Left renal pelvis (tissue), 4 donors: Measurements from ENCODE around the gene MINDY4B. TPM values are rescaled to one million over a fixed set of nuclear protein-coding genes. Genes with fewer than 3 reads are reported as not detected.
"Not testable (repeated sequence)": the region's sequence is repeated elsewhere in the genome, so short reads cannot be mapped to it uniquely, and the experiment has no call there.

Experiments used
- DNase-seq, 4 donors: peaks; one replicate each; pipeline ENCODE4 v3.0.0-alpha.2; 2013; ENCODE audit warnings: low read depth in 4 of 4, low spot score in 3 of 4
- polyA plus RNA-seq, 4 donors: library from polyadenylated mRNA; unstranded; fragments of 120-200 nt; gene quantifications; one replicate each; pipeline ENCODE4 v1.2.1, GENCODE V29; 2013; ENCODE audit not compliant: insufficient read length in 4 of 4

The MINDY4B gene
- polyA plus RNA-seq, 4 donors = not detected

GRCh38 chr3:150899141-150899540, 6.1 kb downstream of the MINDY4B start:
- no peak for DNase-seq

DNA sequence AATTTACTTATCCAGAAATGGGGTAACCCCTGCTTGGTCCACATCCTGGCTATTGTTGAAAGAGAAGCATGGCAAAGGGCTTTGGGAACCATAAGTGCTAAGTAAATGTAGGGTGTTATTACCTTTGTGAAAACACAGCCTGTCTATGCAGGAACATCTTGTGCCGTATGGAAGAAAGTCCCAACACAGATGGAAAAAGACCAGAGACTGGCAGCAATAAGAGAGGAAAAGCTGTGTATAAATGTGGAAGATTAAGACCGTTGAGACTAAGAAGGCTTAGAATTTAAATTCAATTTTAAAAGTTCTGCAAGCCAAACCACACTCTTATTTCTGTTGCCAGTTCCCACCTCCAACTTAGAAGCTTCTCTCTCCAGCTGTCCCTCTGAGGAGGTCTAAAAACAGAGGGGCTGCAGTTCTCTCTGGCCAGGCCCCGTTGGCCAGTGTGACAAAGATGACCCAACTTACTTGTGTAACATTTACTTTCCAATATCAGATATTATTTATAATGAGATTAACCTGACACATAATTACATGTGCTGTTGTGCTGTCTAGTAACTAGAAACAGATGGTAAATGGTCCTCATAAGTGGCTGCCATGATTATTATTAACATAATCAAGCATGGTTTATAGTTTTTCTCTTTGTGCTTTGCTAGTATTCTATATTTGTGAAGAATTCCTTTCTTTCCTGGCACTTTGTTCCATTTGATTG, 7.0 kb downstream of the MINDY4B start:
- no peak for DNase-seq

DNA sequence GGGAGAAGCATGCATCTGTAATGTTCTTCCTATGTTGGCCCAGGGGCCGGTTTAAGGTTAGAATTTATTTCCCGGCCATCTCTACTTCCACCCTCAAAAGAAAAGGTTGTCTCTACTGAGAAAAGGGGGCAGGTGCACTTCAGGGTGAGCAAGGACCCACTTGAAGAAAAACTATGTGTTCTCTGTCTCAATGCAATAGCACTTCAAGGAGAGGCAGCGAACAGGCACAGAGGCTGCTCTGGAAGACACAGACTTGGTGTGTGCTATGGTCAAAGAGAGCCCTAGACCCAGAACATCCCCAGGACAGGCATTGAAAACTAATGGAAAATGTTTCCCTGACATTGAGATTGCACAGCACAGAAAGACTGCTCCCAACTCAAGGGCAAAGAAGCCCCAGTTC, 7.6 kb downstream of the MINDY4B start:
- no peak for DNase-seq

DNA sequence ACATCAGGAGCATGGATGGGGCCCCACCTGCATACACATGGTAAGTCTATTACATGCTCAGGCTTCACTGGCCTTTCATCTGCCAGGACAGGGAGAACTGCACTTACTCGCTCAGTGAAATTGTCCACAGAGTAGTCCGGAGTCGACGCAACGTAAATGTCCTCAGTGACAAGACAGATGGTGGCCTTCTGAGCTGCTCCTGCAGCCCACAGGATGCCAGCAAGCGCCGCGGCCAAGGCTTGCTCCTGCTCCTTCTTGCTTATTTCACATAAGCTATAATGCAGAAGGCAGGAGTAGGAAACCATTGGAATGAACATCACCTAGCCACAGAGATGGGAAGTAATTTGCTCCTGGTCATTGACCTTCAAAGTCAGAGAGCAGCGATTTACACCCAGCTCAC, 14.4 kb downstream of the MINDY4B start:
- DNase-seq = no peak

DNA sequence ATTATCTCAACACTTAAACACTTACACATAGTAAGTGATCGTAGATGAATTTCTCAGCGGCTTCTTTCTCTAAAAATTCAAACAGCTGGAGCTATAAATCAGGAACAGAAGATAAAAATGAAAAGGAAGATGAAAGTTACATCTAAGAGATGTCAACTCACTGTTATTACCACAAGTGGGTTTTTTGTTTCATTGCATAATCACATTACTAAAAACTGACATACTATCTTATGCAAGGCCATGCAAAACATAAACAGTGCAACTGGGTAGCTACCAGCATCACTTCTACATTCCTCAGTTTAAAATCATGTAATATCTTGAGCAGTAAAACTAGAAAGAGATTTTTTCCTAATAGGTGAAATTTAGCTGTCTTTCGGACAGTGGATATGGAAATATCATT, 14.9 kb downstream of the MINDY4B start:
- no peak for DNase-seq

GRCh38 chr3:150889106-150889505, 16.1 kb downstream of the MINDY4B start:
- no peak for DNase-seq

DNA sequence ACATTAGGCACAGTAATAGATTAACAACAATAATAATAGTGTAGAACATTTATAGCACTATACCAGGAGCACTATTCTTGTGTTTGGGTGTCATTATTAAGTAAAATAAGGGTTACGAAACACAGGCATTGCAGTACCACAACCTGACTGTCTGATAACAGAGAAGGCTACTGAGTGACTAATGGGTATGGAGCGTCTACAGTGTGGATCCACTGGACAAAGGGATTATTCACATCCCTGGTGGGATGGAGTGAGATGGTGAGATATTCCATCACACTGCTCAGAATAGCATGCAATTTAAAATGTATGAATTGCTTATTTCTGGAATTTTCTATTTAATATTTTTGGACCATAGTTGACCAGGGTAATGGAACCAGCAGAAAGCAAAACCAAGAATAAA, 18.2 kb downstream of the MINDY4B start:
- DNase-seq = no peak

GRCh38 chr3:150885535-150885934, 19.7 kb downstream of the MINDY4B start:
- no peak for DNase-seq

- peak in 1 of 4 donors; percentile 18 for DNase-seq
Measured at GRCh38 chr3:150878996-150879575, 26.2 kb downstream of the MINDY4B start.

DNA sequence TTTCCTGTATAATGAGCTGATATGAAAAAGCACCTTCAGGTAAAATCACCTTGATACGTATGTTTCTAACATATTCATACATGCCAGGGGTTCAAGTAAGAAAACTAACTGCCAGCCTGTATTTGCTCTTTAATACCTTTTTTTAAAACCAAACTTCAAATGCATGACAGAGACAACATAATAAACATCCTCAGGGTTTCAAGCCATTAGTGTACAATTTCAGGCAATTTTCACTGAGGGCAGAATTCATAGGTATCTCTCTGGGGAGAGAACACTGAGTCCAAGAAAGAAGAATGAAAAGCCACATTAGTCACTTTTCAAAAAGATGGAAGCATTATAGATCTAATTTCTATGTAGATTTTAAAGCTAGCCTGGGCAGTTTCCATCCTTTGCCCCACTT, 26.9 kb downstream of the MINDY4B start:
- DNase-seq = no peak

- DNase-seq = no peak
Measured at GRCh38 chr3:150877303-150877702, 27.9 kb downstream of the MINDY4B start.

- DNase-seq = no peak
Measured at GRCh38 chr3:150876611-150877265, 28.5 kb downstream of the MINDY4B start.

GRCh38 chr3:150875548-150875947, 29.7 kb downstream of the MINDY4B start:
- DNase-seq = no peak

GRCh38 chr3:150874666-150875219, 30.5 kb downstream of the MINDY4B start:
- no peak for DNase-seq

- no peak for DNase-seq
Measured at GRCh38 chr3:150871192-150871591, 34.0 kb downstream of the MINDY4B start.

DNA sequence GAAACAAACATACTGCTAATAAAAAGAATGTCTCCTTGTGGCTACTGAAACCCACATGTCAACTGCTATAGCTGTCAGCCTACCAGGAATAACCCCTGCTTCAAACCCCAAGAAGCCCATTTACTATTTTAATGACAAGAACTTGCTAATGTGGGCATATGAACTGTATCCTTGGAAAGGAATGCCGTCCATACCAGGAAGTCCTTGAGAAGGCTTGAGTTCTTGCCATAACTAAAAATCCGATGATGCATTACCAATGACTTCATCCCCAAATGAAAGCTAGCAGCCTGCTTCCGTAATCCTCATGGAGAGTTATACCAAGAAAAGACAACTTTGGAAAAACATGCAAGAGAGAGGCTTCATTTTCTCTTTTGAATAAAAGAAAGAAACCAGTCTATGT, 34.8 kb downstream of the MINDY4B start:
- no peak for DNase-seq

GRCh38 chr3:150868282-150868681, 37.0 kb downstream of the MINDY4B start:
- DNase-seq = no peak

DNA sequence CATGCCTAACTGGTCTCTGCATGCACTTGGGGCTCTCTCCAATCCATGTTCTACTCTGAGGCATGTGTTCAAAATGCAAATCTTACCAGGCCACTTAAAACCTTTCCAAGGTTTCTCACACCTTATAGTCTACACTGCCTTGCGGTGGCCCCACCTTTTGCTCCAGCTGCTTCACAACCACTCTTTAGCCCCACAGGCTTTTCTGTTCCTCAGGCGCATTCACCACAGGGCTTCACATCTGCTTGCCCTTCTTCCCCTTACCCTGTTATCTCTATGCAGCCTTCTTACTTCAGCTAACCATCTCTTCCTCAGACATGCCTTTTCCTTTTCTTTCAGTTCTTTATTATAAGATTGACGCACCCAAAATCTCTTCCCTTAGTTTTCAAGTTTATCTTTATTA, 37.8 kb downstream of the MINDY4B start:
- DNase-seq = no peak

GRCh38 chr3:150863921-150864320, 41.3 kb downstream of the MINDY4B start:
- not testable (repeated sequence) for DNase-seq

DNA sequence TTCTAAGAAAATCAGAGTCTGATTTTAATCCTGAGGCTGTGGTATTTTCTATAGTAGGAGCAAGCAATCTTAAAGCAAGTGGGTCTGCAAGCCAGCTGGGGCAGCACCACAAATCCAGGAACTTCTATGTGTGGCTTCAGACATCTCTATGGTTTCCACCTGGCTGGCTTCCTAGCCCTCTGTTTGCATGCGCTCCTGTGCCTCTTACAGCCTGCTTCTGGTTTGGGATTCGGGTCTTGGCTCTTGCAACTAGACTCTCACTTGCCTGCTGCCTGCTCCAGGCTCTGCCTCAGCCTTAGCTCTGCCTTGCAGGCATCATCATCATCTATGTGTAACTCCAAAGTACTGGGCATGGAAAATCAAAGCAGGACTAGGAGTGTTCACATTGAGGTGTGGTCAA, 43.4 kb downstream of the MINDY4B start:
- DNase-seq = no peak

GRCh38 chr3:150857936-150858335, 47.3 kb downstream of the MINDY4B start:
- not testable (repeated sequence) for DNase-seq

DNA sequence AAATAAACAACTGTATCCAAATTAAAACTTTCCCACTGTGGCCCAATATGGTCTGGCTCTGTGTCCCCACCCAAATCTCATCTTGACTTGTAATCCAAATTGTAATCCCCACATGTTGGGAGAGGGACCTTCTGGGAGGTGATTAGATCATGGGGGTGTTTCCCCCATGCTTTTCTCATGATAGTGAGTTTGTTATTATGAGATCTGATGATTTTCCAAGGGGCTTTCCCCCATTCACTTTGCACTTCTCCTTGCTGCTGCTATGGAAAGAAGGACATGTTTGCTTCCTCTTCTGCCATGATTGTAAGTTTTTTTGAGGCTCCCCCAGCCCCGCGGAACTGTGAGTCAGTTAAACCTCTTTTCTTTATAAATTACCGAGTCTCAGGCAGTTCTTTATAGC, 55.0 kb downstream of the MINDY4B start:
- DNase-seq = no peak
